Ascending aorta (tissue), 2 donors: ENCODE measurements around the gene DAP3. TPM values are rescaled to one million over a fixed set of nuclear protein-coding genes. Genes with fewer than 3 reads are reported as not detected.
A peak's percentile ranks its signal among the peaks of the same experiment; 100 is the strongest.
"Not testable (repeated sequence)": the region's sequence is repeated elsewhere in the genome, so short reads cannot be mapped to it uniquely, and the experiment has no call there.

Source experiments
- DNase-seq, 2 donors: peaks; one replicate each; pipeline ENCODE4 v3.0.0-alpha.2; 2019; ENCODE audit warnings: low spot score in 2 of 2
- H3K27ac ChIP-seq, 2 donors: fragments of 200-600 bp; sonication (generic); one replicate each; pipeline ENCODE4 v1.5.1; 2016 to 2017; ENCODE audit warnings: mild to moderate bottlenecking in 1 of 2
- H3K27me3 ChIP-seq: fragments of 200-600 bp; sonication (generic); one replicate; pipeline ENCODE4 v1.5.1; 2017
- H3K36me3 ChIP-seq, 2 donors: fragments of 200-600 bp; sonication (generic); one replicate each; pipeline ENCODE4 v1.5.1; 2016
- H3K4me1 ChIP-seq, 2 donors: fragments of 200-600 bp; sonication (generic); one replicate each; pipeline ENCODE4 v1.5.1; 2016 to 2017; ENCODE audit warnings: mild to moderate bottlenecking in 1 of 2
- H3K4me3 ChIP-seq, 2 donors: fragments of 200-600 bp; sonication (generic); one replicate each; pipeline ENCODE4 v1.5.1; 2016 to 2017; ENCODE audit warnings: mild to moderate bottlenecking in 1 of 2
- H3K9me3 ChIP-seq, 2 donors: fragments of 200-600 bp; sonication (generic); one replicate each; pipeline ENCODE4 v1.5.1; 2016
- intact Hi-C: fragments of 100-400 bp; cut with DNase I; formaldehyde crosslinking; loops from one replicate; pipeline ENCODE4 v1.15.1; 2023
- total RNA-seq: library from RNA; depleted of rRNA; stranded (reverse); fragments of >200 nt; gene quantifications from one replicate; pipeline ENCODE4 v1.1.0, GENCODE V29; 2016
- TF ChIP-seq, protein P1 (sequence below), 3 experiments: fragments of 200-600 bp in 2 of 3; fragments of 450-650 bp in 1 of 3; sonication (generic) in 2 of 3; IDR thresholded peaks; one replicate each; pipeline ENCODE4 v1.5.1; 2016 to 2019; ENCODE audit warnings: antibody characterized with exemption in 3 of 3, mild to moderate bottlenecking in 1 of 3, moderate library complexity in 1 of 3

The DAP3 gene
- total RNA-seq, 1 donor from 2014 or later = 47.4 TPM

GRCh38 chr1:155759017-155759416 is 70.1 kb downstream of the DAP3 start:
- H3K4me3 ChIP-seq, H3K27ac ChIP-seq, H3K4me1 ChIP-seq, DNase-seq, H3K27me3 ChIP-seq, H3K9me3 ChIP-seq, intact Hi-C loops: not testable (repeated sequence)
- H3K36me3 ChIP-seq = peaks cover 68 to 78% of the 10 kb centered on the region in 2 donors

- intact Hi-C loops = no loop called here
- no peaks in the 10 kb centered on the region for H3K27me3 ChIP-seq
- no peaks in the 10 kb centered on the region for H3K4me1 ChIP-seq
- TF ChIP-seq, protein P1, sequence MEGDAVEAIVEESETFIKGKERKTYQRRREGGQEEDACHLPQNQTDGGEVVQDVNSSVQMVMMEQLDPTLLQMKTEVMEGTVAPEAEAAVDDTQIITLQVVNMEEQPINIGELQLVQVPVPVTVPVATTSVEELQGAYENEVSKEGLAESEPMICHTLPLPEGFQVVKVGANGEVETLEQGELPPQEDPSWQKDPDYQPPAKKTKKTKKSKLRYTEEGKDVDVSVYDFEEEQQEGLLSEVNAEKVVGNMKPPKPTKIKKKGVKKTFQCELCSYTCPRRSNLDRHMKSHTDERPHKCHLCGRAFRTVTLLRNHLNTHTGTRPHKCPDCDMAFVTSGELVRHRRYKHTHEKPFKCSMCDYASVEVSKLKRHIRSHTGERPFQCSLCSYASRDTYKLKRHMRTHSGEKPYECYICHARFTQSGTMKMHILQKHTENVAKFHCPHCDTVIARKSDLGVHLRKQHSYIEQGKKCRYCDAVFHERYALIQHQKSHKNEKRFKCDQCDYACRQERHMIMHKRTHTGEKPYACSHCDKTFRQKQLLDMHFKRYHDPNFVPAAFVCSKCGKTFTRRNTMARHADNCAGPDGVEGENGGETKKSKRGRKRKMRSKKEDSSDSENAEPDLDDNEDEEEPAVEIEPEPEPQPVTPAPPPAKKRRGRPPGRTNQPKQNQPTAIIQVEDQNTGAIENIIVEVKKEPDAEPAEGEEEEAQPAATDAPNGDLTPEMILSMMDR (IDR thresholded peaks at IDR 0.05) = no peak
- H3K27ac ChIP-seq = no peak overlapping the region
- no peak for DNase-seq
- H3K36me3 ChIP-seq = peaks cover 73 to 86% of the 10 kb centered on the region in 2 donors
- no peak overlapping the region for H3K4me3 ChIP-seq
- H3K9me3 ChIP-seq = no peaks in the 10 kb centered on the region
Measured at GRCh38 chr1:155759966-155760630, 71.2 kb downstream of the DAP3 start.

DNA sequence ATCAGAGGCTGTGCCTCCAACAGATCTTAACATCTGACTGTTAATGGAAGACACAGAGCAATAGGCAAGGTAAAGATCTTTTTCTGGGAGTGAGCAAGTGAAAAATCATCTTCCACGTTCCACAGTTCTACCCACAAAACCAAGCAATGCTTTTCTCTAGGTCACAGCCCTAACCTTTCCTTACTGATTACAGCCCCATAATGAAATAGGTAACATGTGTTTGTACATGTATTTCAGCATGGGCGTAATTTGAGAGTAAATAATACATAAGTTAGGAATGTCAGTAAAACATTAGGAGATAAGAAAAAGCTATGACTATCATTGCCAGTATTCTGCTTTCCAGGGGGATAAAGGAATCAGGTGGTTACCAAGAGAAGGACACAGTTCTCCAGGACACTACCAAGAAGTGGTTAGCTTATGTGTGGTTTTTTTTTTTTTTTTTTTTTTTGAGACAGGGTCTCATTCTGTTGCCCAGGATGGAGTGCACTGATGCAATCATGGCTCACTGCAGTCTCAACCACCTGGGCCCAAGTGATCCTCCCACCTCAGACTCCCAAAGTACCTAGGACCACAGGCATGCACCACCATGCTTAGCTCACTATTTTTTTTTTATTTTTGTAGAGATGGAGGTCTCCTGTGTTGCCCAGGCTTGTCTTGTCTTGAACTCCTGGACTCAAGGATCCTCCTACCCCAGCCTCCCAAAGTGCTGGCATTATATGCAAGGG is 72.0 kb downstream of the DAP3 start:
- no peaks in the 10 kb centered on the region for H3K9me3 ChIP-seq
- intact Hi-C loops = no loop called here
- peaks cover 75 to 88% of the 10 kb centered on the region in 2 donors for H3K36me3 ChIP-seq
- DNase-seq = no peak
- TF ChIP-seq, protein P1 (IDR thresholded peaks at IDR 0.05) = no peak
- no peaks in the 10 kb centered on the region for H3K27me3 ChIP-seq
- no peaks in the 10 kb centered on the region for H3K4me1 ChIP-seq
- H3K27ac ChIP-seq = no peak overlapping the region
- H3K4me3 ChIP-seq = no peak overlapping the region

DNA sequence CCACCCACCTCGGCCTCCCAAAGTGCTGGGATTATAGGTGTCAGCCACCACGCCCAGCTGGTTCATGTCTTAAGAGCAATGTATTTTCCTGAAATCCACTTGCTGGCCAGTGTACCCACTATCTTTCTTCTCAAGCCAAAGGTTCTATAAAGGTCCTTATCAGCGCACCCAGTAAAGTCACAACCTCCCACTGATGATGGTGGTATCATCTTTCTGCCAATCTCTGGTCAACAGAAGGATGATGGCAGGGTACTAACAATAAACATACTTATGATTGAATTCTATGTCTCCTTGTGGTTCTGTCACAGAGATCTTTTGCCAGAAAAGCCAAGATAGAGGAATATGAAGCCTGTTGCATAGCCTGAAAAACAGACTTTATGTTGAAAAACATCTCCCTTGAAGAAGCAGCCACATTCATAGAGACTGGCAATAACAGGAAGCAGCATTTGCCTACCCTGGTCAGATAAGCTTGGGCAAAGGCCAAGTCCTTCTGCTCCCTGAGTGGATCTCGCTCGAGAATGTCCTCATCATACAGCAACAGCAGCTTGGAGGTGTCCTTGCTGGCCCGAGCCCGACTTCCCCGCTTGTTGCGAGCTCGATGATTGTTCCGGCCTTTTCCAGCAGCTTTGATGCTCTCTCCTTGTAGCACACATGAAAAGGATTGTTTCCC is 73.0 kb downstream of the DAP3 start:
- intact Hi-C loops = no loop called here
- H3K27me3 ChIP-seq = no peaks in the 10 kb centered on the region
- no peaks in the 10 kb centered on the region for H3K9me3 ChIP-seq
- no peak overlapping the region for H3K27ac ChIP-seq
- no peak overlapping the region for H3K4me3 ChIP-seq
- H3K36me3 ChIP-seq = peaks cover 75 to 88% of the 10 kb centered on the region in 2 donors
- no peak for DNase-seq
- TF ChIP-seq, protein P1 (IDR thresholded peaks at IDR 0.05) = no peak
- no peaks in the 10 kb centered on the region for H3K4me1 ChIP-seq

DNA sequence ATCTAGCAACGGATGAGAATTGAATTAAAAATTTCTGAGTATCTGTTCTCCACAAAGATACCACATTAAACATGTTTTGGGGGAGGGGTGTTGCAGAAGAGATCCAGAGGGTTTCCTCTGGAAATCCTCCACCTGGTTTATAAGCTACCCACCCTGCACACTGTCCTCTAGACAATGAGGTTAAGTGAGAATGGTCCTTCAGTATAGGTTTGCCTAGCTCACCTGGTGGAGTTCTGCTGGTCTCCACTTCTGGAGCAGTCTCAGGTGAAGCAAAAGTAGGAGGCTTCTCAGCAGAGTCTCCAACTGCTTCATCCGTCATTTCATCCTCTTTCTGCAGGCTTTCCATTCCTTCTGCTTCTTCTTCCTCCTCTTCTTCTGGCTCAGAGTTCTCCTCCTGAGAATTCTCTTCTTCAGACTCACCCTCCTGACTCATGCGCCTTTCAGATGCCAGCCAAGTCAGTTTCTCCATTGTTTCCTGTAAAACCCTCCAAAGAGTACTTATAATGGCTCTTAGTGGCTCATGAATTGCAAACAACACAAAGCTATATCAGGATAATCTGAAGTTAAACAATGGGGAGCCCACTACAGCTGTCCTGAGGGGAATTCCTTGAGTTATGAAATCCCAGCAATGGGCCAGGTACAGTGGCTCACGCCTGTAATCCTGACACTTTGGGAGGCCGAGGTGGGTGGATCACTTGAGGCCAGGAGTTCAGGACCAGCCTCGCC is 74.4 kb downstream of the DAP3 start:
- intact Hi-C loops, H3K4me3 ChIP-seq, H3K4me1 ChIP-seq, H3K27ac ChIP-seq, H3K27me3 ChIP-seq, H3K9me3 ChIP-seq: not testable (repeated sequence)
- H3K36me3 ChIP-seq = peaks cover 76 to 85% of the 10 kb centered on the region in 2 donors
- DNase-seq = peak in 1 of 2 donors; percentile 87

GRCh38 chr1:155763989-155764388 is 75.1 kb downstream of the DAP3 start:
- H3K9me3 ChIP-seq, H3K4me3 ChIP-seq, H3K4me1 ChIP-seq, intact Hi-C loops, H3K27me3 ChIP-seq, H3K27ac ChIP-seq, DNase-seq: not testable (repeated sequence)
- H3K36me3 ChIP-seq = peaks cover 79 to 83% of the 10 kb centered on the region in 2 donors

DNA sequence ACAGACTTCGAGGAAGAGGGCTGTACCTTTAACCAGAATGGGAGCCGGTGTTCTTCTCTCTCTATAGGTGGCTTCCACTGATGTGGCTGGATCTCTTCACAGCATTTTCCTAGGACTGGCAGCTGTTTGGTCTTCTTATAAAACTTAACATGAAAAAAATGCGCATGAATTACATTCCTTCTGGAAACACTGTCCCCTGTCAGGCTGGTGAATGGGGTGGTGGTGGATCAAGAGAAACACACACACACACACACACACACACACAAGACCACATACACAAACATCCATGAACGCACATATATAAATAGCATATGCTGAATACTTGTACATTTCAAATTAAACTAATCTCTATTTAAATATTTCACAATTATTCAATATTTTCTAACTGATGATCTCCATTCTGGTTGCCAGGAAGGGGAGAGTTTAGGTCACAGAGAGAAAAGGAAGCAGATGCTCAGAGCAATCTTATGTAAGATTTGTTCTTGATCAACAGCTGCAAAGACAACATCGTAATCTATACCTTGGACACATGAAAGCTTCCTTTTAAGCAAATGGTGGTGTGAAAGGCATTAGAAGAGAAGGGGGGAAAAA is 78.6 kb downstream of the DAP3 start:
- DNase-seq, H3K9me3 ChIP-seq, H3K27me3 ChIP-seq, H3K27ac ChIP-seq, H3K4me1 ChIP-seq, H3K4me3 ChIP-seq, intact Hi-C loops: not testable (repeated sequence)
- peaks cover 74 to 85% of the 10 kb centered on the region in 2 donors for H3K36me3 ChIP-seq
